Measurements from ENCODE around the gene PSMB8.
"Not testable (repeated sequence)": the region's sequence is repeated elsewhere in the genome, so short reads cannot be mapped to it uniquely, and the experiment has no call there.

Gene PSMB8

DNA sequence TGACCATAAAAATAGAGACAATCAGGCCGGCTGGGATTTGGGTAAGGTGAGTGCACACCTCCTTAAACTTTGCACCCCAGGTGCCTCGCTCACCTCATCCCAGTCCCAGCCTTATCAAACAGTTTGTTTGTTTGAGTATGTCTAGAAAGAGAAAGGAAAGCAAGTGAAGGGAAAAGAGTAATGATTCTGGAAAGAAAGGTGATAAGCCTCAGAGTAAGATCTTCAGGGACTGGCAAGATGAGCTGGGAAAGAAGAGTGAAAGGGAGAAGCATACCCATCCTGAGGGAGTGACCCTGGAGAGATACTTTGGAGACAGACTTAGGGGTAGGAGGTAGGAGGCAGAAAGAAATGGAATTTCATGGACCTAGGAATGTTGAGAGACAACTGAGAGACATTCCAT, 7.0 kb downstream of the PSMB8 start:
- no peak for DNase-seq (ENCODE audit: low read depth)

DNA sequence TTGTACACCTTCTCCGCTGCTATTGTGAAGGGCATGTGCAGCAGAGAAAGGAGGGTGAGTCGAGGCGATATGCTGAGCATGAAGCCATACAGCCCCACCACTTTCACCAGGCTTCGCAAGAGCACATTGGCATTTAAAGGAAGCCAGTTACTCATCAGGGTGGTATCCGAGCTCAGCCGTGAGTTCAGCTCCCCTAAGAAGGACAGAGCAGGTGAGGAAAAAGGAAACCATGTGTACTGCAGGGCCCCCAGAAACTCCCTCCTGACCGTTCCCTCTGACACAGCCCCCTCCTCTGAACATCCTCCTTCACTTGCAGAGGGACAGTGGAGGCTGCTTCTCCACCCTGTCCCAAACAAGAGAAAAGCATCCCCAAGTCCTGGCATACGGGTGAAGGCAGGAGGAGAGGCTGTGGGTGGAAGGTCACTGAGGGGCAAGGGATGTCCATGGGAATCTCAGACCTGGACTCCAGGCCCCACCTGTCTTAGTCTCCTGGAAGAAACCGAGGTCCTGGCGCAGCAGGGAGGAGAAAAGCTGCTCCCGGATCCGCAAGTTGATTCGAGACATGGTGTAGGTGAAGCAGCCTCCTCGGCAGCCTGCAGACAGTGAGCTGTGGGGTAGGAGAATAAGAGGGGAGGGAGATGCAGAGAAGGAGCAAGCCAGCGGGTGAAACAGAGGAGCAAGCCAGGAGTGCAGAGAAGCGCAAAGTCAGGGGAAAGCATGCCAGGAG, 8.5 kb downstream of the PSMB8 start:
- DNase-seq (ENCODE audit: low read depth): no peak

- no peak for DNase-seq (ENCODE audit: low read depth)
Measured at GRCh38 chr6:32833664-32834063, 10.2 kb downstream of the PSMB8 start.

DNA sequence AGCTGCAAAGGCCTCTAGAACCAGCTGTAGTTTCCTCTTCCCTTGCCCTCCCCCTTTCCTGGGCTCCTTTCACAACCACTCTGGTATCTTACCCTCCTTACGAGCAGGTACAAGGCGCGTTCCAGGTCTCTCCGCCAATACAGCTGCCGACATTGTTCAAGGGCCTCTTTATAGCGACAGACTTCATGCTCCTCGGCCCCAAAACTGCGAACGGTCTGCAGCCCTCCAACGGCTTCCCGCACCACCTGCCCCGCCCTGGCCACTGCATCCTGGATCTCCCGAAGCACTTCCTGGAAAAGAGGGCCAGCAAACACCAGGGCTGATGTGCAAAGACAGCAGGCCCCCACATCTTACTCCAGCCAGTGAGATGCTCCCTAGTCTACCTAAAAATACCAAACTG, 11.3 kb downstream of the PSMB8 start:
- DNase-seq (ENCODE audit: low read depth): no peak

DNA sequence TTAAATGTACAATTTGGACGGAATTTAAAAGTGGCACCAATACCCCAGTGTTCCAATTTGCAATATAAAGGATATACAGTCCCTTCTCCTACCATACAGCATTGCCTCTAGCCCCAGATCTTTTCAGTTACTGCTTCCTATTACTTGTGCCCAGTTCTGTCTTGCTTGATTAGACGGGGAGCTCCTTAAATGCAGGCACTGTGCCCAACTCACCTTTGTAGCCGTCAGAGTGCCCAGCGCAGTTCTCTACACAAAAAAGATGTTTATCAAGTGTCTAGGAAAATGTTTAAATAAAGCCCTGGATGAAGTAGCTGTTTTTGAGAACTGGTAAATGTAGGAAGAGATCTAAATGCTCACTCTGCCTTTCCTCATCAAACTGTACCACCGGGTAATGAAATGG, 12.9 kb downstream of the PSMB8 start:
- DNase-seq (ENCODE audit: low read depth): no peak

GRCh38 chr6:32830017-32830416, 13.8 kb downstream of the PSMB8 start:
- no peak for DNase-seq (ENCODE audit: low read depth)

DNA sequence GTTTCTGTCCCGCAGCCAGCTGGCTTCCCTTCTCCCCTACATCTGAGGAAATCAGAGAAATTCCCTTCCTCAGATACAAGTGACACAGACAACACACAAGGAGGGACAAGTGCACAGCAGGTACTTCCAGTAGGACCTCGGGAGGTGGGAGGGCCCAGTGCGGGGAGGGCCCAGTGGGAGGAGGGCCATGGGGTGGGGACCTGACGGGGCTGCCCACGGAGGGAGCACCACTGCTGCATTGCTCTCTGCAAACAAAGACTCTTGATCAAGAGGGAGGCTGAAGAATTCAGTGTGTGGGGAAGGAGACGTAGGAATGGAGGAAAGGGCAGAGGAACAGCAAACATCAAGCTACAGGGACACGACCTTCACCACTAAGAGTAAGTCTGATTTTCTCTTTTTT, 14.4 kb downstream of the PSMB8 start:
- DNase-seq (ENCODE audit: low read depth): no peak

GRCh38 chr6:32827025-32827424, 16.8 kb downstream of the PSMB8 start:
- no peak for DNase-seq (ENCODE audit: low read depth)

DNA sequence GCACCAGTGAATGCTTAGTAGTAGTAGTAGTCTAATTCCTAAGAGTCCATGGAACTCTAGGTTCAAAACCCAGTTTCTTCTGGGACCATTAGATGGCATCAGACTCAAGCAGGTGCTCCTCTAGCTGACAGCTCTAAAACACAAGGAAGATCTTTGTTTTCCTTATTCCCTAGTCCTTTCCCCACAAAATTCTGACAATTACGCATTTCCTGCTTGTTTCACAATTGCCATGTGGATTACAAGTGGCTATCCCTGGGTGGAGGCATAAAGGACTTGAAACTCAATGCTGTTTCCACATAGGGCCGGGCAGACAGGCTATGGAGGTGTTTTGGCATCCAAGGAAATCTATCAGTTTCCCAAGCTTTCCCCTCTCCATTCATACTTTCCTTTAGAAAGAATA, 17.9 kb downstream of the PSMB8 start:
- no peak for DNase-seq (ENCODE audit: low read depth)

- DNase-seq (ENCODE audit: low read depth): no peak
Measured at GRCh38 chr6:32819729-32820128, 24.1 kb downstream of the PSMB8 start.

- no peak for DNase-seq (ENCODE audit: low read depth)
Measured at GRCh38 chr6:32818867-32819266, 25.0 kb downstream of the PSMB8 start.

DNA sequence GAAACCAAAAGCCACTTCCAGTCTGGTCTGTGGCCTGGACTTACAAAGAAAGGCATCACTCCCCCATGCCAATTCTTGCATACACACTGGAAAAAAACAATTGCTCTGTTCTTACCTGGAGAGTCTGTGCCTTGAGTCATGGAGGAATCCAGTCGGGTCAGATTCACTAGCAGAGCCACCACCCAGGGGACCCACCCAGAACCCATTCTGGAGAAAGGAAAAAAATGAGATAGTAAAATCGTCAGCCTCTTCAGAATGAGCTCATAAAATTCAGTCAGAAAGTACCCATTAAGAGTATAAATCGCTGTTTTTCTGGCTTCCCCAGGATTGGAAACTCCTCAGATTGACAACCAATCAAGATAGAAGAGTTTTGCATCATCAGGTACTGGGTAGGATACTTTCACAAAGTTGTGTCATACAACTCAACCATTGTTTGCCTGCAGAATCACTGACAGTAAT, 27.1 kb downstream of the PSMB8 start, which contains the start of gene HLA-DOB:
Gene HLA-DOB, minus strand, starts transcription at position 257 of the 459 bp plus-strand sequence. Its CDS starts 51 bp downstream, at position 206.
- DNase-seq (ENCODE audit: low read depth): no peak

GRCh38 chr6:32815996-32816395, 27.9 kb downstream of the PSMB8 start:
- no peak for DNase-seq (ENCODE audit: low read depth)

GRCh38 chr6:32815115-32815514, 28.7 kb downstream of the PSMB8 start:
- no peak for DNase-seq (ENCODE audit: low read depth)

DNA sequence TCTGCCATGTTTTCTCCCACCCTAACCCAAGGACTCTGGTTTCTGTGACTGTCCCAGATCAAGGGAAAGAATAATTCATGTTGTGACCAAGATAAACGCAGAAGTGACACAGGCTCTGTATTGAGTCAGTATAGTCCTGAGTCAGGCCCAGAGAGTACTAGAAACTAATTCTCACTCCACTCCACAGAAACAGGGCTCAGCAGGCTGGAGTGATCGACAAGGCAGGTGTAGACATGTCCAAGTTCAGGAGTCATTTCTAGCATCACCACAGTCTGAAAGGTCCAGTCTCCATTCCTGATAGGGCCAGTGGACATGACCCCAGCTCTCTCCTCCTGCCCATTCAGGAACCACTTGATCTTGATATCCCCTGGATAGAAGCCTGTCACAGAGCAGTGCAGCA, 29.7 kb downstream of the PSMB8 start:
- no peak for DNase-seq (ENCODE audit: low read depth)

GRCh38 chr6:32809171-32809570, 34.7 kb downstream of the PSMB8 start:
- no peak for DNase-seq (ENCODE audit: low read depth)

GRCh38 chr6:32807020-32807580, 36.7 kb downstream of the PSMB8 start:
- DNase-seq (ENCODE audit: low read depth): no peak

DNA sequence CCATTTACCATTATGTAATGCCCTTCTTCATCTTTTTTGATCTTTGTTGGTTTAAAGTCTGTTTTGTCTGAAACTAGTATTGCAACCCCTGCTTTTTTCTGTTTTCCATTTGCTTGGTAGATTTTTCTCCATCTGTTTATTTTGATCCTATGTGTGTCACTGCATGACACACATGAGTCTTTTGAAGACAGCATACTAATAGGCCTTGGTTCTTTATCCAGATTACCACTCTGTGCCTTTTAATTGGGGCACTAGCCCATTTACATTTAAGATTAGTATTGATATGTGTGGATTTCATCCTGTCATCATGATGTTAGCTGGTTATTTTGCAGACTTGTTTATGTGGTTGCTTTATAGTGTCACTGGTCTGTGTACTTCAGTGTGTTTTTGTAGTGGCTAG, 38.4 kb downstream of the PSMB8 start:
- not testable (repeated sequence) for DNase-seq (ENCODE audit: low read depth)

GRCh38 chr6:32803416-32803815, 40.4 kb downstream of the PSMB8 start:
- DNase-seq (ENCODE audit: low read depth): no peak

GRCh38 chr6:32799740-32800139, 44.1 kb downstream of the PSMB8 start:
- DNase-seq (ENCODE audit: low read depth): no peak

GRCh38 chr6:32799168-32799567, 44.7 kb downstream of the PSMB8 start:
- DNase-seq (ENCODE audit: low read depth): no peak

GRCh38 chr6:32796848-32797776, 46.7 kb downstream of the PSMB8 start:
- DNase-seq (ENCODE audit: low read depth): no peak

DNA sequence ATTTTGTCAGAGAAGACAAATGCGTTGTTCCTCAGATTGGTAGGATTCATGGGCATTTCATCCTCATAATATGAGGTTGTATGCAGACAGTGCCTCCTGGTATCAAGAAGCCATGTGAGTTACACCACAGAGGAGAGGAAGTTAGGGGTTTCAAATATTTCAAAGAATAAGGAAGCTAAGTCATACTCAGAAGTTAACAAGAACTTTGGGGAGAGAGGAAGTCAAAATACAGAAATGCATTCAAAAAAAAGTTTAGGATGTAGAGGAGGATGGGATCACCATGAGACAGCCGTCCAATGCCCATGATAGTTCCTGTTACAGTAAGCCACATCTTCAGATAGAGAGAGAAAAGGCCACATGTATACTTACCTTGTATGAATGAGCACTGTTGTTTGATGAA, 49.3 kb downstream of the PSMB8 start:
- DNase-seq (ENCODE audit: low read depth): no peak

All from HS-27A (cell line).